HG02884 (cell line): Measurements from ENCODE around the gene APOL3.
"Not testable (repeated sequence)": the region's sequence is repeated elsewhere in the genome, so short reads cannot be mapped to it uniquely, and the experiment has no call there.

Experiments
- ATAC-seq: cut with Tn5 transposase; IDR thresholded peaks from one replicate; pipeline ENCODE4 v1.9.1; 2021; ENCODE audit warnings: mild to moderate bottlenecking, moderate library complexity; ENCODE audit not compliant: unreplicated experiment

APOL3 gene

DNA sequence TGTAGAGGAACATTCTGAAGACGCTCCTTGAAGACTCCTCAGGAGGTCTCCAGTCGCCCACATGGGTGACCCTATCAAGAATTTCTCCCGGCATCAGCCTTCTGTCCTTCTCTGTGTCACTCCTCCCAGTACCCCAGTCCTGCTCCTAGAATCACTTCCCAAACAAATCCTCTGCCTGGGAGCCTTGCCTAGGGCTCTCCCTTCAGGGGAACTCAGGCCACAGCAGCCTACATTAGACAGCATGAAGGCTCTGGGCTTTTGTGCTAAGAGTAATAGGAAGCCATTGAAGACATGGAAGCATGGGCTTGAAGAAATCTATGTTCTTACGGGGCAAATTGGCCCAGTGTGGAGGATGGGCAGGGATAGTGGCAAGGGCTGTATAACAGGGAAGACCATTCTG is 21.8 kb downstream of the APOL3 start:
- ATAC-seq = not testable (repeated sequence)

GRCh38 chr22:36136988-36137387 is 23.6 kb downstream of the APOL3 start:
- ATAC-seq = no peak

DNA sequence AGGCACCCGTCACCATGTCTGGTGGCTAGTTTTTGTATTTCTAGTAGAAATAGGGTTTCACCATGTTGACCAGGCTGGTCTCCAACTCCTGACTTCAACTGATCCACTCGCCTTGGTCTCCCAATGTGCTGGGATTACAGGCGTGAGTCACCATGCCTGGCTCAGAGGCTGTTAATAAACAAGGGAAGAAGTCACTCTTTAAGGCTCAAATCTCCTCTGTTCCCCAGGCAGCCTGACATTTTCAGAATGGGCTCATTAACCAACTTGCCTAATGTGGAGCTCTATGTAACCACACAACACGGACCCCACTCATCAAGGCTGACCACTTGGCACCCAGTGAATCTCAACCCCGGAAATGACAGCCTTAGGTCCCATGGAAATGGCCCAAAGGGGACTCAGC is 24.1 kb downstream of the APOL3 start:
- no peak for ATAC-seq

- ATAC-seq = no peak
Observed at GRCh38 chr22:36135306-36135980, 25.1 kb downstream of the APOL3 start.

DNA sequence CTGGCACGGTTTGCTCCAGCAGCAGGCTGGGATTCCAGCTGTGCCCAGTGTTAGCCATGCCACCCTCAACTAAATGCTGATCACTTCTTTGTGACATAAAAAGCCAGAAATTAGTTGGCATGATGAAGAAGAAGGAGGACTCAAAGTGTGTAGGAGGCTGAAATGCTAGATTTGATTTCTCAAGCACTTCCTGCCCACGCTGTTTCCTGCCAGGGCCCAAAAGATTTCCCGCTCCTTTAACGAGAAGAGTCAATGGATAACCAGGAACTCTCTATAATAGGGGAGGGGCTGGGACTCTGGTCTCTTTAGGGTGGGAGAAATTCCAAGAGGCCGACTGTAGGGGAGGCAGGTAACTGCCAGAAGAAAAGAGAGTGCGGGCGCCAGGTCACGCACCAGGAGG is 26.4 kb downstream of the APOL3 start:
- no peak for ATAC-seq

GRCh38 chr22:36131907-36132306 is 28.6 kb downstream of the APOL3 start:
- no peak for ATAC-seq

DNA sequence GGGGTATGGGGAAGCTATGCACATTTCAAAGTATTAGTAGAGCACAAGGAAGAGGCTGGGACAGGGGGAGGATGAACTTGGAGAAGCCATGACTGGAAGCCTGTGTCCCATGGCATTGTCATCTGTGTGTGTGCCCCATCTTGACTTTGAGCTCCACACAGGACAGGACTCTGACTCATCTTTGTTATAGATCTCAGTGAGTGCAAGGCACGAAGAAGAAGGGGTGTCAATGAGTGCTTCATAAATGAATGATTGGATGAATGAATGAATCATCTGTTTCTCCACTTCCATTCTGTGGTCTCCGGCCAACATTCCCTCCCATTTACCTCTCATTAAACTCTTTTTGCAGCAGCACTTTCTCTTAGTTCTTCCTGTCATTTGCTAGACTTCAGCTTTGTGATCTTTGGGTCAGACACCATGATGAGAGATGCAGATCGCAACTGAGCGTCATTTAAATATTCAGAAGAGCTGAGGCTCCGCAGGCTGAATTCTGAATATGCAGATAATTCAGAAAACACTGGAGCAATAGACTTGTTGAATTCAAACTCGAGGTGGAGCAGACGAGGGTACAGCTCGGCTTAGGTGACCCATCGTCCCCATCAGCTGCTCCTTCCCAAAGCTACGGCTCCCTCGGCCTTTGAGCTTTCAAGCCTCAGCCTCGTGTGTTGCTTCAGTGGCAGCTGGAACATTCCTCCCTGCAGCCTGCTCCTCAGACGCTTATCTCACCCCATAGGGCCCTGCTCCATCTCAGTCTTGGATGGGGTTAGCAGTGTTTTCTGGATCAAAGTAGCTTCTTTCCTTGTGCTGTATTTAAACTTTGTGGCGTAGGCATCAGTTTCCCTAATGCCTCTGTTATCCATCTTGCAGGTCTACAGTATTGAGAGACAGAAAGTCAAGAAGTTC is 30.8 kb downstream of the APOL3 start:
- ATAC-seq = no peak

GRCh38 chr22:36129071-36129470 is 31.5 kb downstream of the APOL3 start:
- ATAC-seq = no peak

- ATAC-seq = no peak
Observed at GRCh38 chr22:36125994-36126531, 34.5 kb downstream of the APOL3 start.

GRCh38 chr22:36125434-36125833 is 35.1 kb downstream of the APOL3 start:
- no peak for ATAC-seq

- ATAC-seq = no peak
Observed at GRCh38 chr22:36124666-36125065, 35.9 kb downstream of the APOL3 start.

DNA sequence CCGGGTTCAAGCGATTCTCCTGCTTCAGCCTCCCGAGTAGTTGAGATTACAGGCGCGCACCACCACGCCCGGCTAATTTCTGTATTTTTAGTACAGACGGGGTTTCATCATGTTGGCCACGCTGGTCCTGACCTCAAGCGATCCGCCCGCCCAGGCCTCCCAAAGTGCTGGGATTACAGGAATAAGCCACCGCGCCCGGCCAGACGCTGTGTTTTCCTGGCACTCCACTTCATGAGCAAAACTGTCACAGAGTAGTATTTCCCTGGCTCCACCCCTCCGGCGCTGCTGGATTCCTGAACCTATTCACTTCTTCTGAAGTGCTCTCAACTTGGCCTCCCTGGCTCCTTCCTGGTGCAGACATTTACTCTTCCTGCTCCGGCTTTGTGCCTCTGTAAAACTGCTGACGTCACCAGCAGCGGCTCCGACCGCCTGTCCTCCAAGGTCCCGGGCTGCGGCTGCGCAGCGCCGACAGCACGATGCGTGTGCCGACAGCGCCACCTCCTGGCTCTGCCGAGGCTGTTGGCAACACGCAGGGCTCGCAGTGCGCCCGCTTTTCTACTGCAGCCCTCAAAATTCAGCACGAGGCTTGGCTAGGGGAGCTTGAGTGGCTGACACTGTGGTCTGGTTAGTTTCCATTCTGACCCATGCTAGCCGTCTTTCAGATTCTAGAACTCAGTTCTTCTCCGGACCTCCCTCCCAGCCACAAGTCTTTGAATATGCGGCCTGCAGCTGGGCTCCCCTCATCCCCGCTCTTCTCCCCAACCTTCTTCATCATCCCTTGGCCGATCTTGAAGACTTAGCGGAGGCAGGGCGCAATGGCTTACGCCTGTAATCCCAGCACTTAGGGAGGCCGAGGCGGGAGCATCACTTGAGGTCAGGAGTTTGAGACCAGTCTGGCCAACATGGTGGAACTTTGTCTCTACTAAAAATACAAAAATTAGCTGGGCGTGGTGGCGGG is 36.6 kb downstream of the APOL3 start:
- ATAC-seq = peak; percentile 55

GRCh38 chr22:36120621-36121351 is 39.8 kb downstream of the APOL3 start:
- ATAC-seq = not testable (repeated sequence)

GRCh38 chr22:36117053-36117554 is 43.5 kb downstream of the APOL3 start:
- no peak for ATAC-seq

GRCh38 chr22:36116127-36116526 is 44.4 kb downstream of the APOL3 start:
- no peak for ATAC-seq

DNA sequence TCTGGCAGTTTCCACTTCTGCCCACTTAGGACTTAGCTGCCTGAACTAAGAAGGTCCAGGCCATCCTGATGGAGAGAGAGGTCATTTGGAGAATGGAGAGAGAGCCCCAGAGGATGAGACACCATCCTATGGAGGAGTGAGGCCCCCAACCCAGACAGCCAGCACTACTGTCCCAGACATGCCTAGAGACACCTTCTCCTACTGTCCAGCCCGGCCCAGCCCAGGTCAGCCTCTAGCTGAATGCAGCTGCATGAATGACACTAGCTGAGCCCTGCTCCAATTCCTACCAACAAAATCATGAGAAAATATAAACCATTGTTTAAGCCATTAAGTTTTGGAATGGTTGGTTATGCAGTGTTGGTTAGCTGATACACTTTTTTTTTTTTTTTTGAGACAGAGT is 47.4 kb downstream of the APOL3 start:
- ATAC-seq = no peak

GRCh38 chr22:36111316-36111715 is 49.2 kb downstream of the APOL3 start:
- ATAC-seq = no peak

- ATAC-seq = no peak
Observed at GRCh38 chr22:36110306-36110881, 50.2 kb downstream of the APOL3 start.

DNA sequence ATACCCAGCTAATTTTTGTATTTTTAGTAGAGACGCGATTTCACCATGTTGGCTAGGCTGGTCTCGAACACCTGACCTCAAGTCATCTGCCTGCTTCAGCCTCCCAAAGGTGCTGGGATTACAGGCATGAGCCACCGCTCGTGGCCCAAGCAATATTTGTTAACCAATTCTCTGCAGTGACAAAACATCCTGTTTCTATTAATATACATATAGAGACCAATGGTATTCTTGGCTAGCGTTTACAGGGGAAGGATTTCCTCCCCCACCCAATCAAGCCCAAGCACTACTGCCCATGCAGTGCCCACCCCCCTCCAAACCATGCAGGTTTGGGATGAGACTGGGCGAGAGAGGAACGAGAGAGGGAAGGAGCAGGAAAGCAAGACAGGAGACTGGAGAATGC is 53.1 kb downstream of the APOL3 start:
- no peak for ATAC-seq

DNA sequence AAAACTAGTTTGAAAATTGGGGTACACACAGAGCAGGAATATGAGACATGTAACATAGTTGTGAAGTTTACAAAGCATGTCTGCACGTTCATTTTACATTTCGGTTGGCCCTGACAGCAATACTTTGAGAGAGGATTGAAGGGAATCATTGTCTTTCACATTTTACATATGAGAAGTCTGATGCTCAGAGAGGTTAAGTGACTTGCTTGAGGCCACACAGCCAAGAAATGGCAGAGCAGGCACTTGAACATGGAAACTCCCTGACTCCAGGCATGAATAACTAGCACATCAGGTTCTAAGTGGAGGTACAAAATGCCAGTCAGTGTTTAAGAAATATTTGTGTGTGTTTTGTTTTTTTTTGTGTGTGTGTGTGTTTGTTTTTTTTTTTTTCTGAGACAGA is 53.6 kb downstream of the APOL3 start:
- ATAC-seq = no peak
